DND-41 (cell line): ENCODE data around the gene VPS37C.

Experiments used
- ATAC-seq: fragments of 200-7000 bp; cut with Tn5 transposase; 3 replicates; pipeline ENCODE4 v1.9.1; 2021; ENCODE audit warnings: low read depth; ENCODE audit not compliant: insufficient read depth
- DNase-seq: peaks from one replicate; pipeline ENCODE4 v3.0.0-alpha.2; 2020
- H2AFZ ChIP-seq: 2 replicates; pipeline ENCODE4 v1.6.0; 2012; ENCODE audit warnings: low read depth, low read length
- H3K27ac ChIP-seq: 2 replicates; pipeline ENCODE4 v1.5.1; 2012; ENCODE audit warnings: low read length, inconsistent platforms
- H3K27me3 ChIP-seq: fragments of 200-600 bp; sonication (generic); 2 replicates; pipeline ENCODE4 v1.6.0; 2012; ENCODE audit warnings: low read length, mild to moderate bottlenecking, inconsistent platforms; ENCODE audit not compliant: insufficient read depth, poor library complexity
- H3K36me3 ChIP-seq: 2 replicates; pipeline ENCODE4 v1.5.1; 2012; ENCODE audit warnings: low read length, inconsistent platforms; ENCODE audit not compliant: insufficient read depth
- H3K4me1 ChIP-seq: 2 replicates; pipeline ENCODE4 v1.5.1; 2012; ENCODE audit warnings: mild to moderate bottlenecking, low read length; ENCODE audit not compliant: insufficient read depth
- H3K4me2 ChIP-seq: 2 replicates; pipeline ENCODE4 v1.6.0; 2012; ENCODE audit warnings: mild to moderate bottlenecking, moderate library complexity, low read length, inconsistent platforms; ENCODE audit not compliant: insufficient read depth
- H3K4me3 ChIP-seq, 2 experiments: fragments of 200-600 bp in 1 of 2; shearing (Covaris generic) in 1 of 2; 2 replicates each; pipeline ENCODE4 v1.5.1; 2012 to 2016; ENCODE audit warnings: inconsistent platforms in 2 of 2, low read length in 2 of 2, mild to moderate bottlenecking in 2 of 2, low read depth in 1 of 2, moderate library complexity in 1 of 2
- H3K79me2 ChIP-seq: 2 replicates; pipeline ENCODE4 v1.6.0; 2012; ENCODE audit warnings: low read length, inconsistent platforms; ENCODE audit not compliant: insufficient read depth
- H3K9ac ChIP-seq: 2 replicates; pipeline ENCODE4 v1.6.0; 2012; ENCODE audit warnings: low read depth, mild to moderate bottlenecking, inconsistent platforms, low read length, moderate library complexity
- H3K9me3 ChIP-seq: 2 replicates; pipeline ENCODE4 v1.5.1; 2012; ENCODE audit warnings: low read length, moderate library complexity, mild to moderate bottlenecking, inconsistent platforms; ENCODE audit not compliant: insufficient read depth, severe bottlenecking
- H4K20me1 ChIP-seq: 2 replicates; pipeline ENCODE4 v1.6.0; 2012; ENCODE audit warnings: low read length; ENCODE audit not compliant: insufficient read depth
- CTCF ChIP-seq: IDR thresholded peaks from 2 replicates; pipeline ENCODE4 v1.5.1; 2012; ENCODE audit warnings: borderline replicate concordance, low read length, moderate library complexity, mild to moderate bottlenecking; ENCODE audit not compliant: poor library complexity, severe bottlenecking; ENCODE audit errors: extremely low read depth
- EZH2 ChIP-seq: IDR thresholded peaks from 3 replicates; pipeline ENCODE4 v1.6.1; 2012; ENCODE audit warnings: borderline replicate concordance, low read depth, mild to moderate bottlenecking, moderate library complexity, low read length, inconsistent platforms; ENCODE audit not compliant: severe bottlenecking

VPS37C gene

DNA sequence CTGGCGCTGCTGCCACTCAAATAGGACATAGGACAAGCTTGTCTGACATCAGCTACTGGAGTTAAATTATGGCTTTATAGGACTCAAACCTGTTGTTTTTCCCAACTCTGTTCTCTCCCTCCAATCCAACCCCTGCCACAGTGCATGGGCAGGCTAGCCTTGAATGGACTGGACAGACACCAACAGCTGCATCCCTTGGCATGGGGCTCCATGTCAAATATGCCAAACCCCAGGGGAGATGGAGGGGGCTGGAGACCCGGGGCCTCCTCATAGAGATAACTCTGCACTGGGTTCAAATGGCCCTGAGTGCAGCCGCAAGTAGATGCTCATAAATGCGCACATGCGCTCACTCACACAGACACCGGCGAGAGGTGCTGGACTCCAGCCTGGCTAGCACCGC is 30.0 kb downstream of the VPS37C start:
- H3K79me2 ChIP-seq, result no peaks in the 10 kb centered on the region
- no peak overlapping the region for H3K9ac ChIP-seq
- ATAC-seq (no peak), DNase-seq (no peak)
- no peak overlapping the region for H2AFZ ChIP-seq
- H3K27ac ChIP-seq, result no peak overlapping the region
- peaks cover 11% of the 10 kb centered on the region for H3K4me1 ChIP-seq
- no peaks in the 10 kb centered on the region for H3K9me3 ChIP-seq
- no peak overlapping the region for H3K4me2 ChIP-seq
- H3K27me3 ChIP-seq, result no peaks in the 10 kb centered on the region
- TF ChIP-seq EZH2 (no peak), CTCF (no peak)
- peaks cover 2% of the 10 kb centered on the region; the same call in 1 of the 2 replicates for H4K20me1 ChIP-seq
- H3K4me3 ChIP-seq, result no peak overlapping the region
- H3K36me3 ChIP-seq, result no peaks in the 10 kb centered on the region

DNA sequence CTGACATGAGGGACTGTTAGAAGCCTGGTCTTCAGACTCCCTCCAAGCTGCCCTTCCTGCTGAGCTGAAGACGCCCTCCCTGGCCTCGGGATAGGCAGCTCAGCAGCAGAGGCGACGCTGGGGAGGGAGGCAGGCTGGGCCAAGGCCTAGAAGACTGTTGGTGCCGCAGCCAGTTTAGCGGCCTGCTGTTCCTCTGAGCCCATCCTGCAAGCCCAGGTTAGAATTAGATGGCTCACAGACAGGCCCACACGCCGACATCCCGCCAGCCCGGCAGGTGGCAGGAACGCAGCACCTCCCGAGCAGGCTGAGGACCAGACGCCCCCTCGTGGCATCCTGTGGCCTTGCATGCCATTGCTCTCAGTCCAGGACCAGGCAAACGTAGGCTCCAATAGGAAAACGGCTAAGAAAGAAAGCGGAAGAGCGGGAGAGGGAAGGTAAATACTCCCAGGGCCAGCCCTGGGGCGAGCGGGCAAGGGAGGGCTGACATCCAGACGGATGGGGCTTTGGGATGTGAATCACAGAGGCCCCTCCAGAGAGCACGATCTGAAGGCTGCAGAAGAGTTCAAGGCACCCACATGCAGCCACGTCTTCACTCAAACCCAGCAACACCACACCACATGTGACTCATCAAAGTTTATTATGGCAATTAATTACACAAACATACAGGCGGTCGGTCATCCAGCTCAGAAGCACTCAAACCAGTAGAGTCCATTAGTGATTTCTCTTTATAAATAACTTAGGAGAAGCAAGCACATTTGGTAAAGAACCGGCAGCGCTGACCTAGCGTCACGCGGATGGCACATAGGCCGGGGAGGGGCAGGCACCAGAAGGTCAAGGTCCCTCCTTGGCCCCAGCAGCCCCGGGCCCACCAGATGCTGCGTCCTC is 31.3 kb downstream of the VPS37C start:
- H3K9ac ChIP-seq, result peak overlapping the region; percentile 37; the same call in 1 of the 2 replicates
- H3K79me2 ChIP-seq, result no peaks in the 10 kb centered on the region
- H3K9me3 ChIP-seq, result no peaks in the 10 kb centered on the region
- TF ChIP-seq EZH2 (no peak), CTCF (peak; percentile 100)
- H3K36me3 ChIP-seq, result no peaks in the 10 kb centered on the region
- DNase-seq, result peak; percentile 88
- peak; percentile 99 for ATAC-seq
- peak overlapping the region; percentile 88 for H2AFZ ChIP-seq
- H4K20me1 ChIP-seq, result peaks cover 2% of the 10 kb centered on the region; the same call in 1 of the 2 replicates
- peaks cover 11% of the 10 kb centered on the region for H3K4me1 ChIP-seq
- H3K27ac ChIP-seq, result 0 out of 2 replicates have a peak overlapping the region, but pooled peaks have one; percentile 39
- H3K27me3 ChIP-seq, result peaks cover 3% of the 10 kb centered on the region
- peak overlapping the region; percentile 63 for H3K4me2 ChIP-seq
- H3K4me3 ChIP-seq, result peak overlapping the region in 1 of 2 experiments; percentile 43; a peak in 2 of 4 replicates

GRCh38 chr11:61128947-61129638 is 32.1 kb downstream of the VPS37C start:
- H3K79me2 ChIP-seq, result no peaks in the 10 kb centered on the region
- H3K4me3 ChIP-seq, result no peak overlapping the region
- peaks cover 2% of the 10 kb centered on the region; the same call in 1 of the 2 replicates for H4K20me1 ChIP-seq
- H3K27me3 ChIP-seq, result peaks cover 3% of the 10 kb centered on the region
- ATAC-seq (no peak; the same call in 2 of the 3 replicates), DNase-seq (peak; percentile 19)
- 0 out of 2 replicates have a peak overlapping the region, but pooled peaks have one; percentile 88 for H2AFZ ChIP-seq
- H3K9ac ChIP-seq, result no peak overlapping the region
- H3K36me3 ChIP-seq, result no peaks in the 10 kb centered on the region
- peaks cover 11% of the 10 kb centered on the region for H3K4me1 ChIP-seq
- TF ChIP-seq EZH2, result no peak
- TF ChIP-seq CTCF, result no peak
- H3K9me3 ChIP-seq, result no peaks in the 10 kb centered on the region
- H3K27ac ChIP-seq, result no peak overlapping the region
- H3K4me2 ChIP-seq, result 0 out of 2 replicates have a peak overlapping the region, but pooled peaks have one; percentile 63
